Mucosa of stomach (tissue), 1 donor: ENCODE data around the gene RNF222.
"Not testable (repeated sequence)": the region's sequence is repeated elsewhere in the genome, so short reads cannot be mapped to it uniquely, and the experiment has no call there.

ENCODE experiments used
- H3K27me3 ChIP-seq: one replicate; pipeline ENCODE4 v1.7.0; 2013; ENCODE audit warnings: mild to moderate bottlenecking, low read length; ENCODE audit not compliant: control insufficient read depth, insufficient read depth
- H3K36me3 ChIP-seq: one replicate; pipeline ENCODE4 v1.7.0; 2013; ENCODE audit warnings: low read length; ENCODE audit not compliant: control insufficient read depth, insufficient read depth
- H3K4me1 ChIP-seq: one replicate; pipeline ENCODE4 v1.7.0; 2013; ENCODE audit warnings: mild to moderate bottlenecking, low read length; ENCODE audit not compliant: control insufficient read depth, insufficient read depth
- H3K4me3 ChIP-seq: one replicate; pipeline ENCODE4 v1.7.0; 2013; ENCODE audit warnings: low read length
- H3K9ac ChIP-seq: one replicate; pipeline ENCODE4 v1.7.0; 2013; ENCODE audit warnings: mild to moderate bottlenecking, low read length, moderate library complexity
- H3K9me3 ChIP-seq: one replicate; pipeline ENCODE4 v1.7.0; 2013; ENCODE audit warnings: mild to moderate bottlenecking, low read length, moderate library complexity; ENCODE audit not compliant: control insufficient read depth
- donor health status: Pancreatic carcinoma.

RNF222 gene

DNA sequence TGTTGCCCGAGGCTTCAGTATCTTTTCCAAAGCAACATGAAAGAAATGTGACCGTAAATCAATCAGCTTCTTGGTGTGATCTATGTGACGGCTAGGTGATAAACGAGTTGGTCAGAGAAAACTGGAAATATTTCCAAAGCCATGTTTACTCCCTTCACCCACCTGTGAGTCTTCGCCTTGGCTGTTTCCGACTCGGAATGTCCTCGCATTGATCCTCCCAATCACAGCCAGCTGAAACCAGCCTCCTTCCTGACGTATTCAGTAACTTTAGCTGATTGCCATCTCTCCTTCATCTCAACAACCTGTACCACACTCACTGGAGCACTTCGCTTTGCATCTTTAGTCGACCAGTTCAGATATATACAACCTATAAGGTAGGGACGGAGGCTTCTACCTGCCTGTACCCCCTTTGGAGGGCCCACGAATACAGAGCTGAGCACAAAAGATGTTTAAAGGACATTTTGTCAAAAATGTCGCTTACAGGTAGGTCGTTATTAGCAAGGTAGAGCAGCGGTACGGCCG lies 21.8 kb downstream of the RNF222 start:
- peak overlapping the region; percentile 56 for H3K4me3 ChIP-seq
- H3K9ac ChIP-seq, result peak overlapping the region; percentile 64
- no peaks in the 10 kb centered on the region for H3K9me3 ChIP-seq
- peaks cover 18% of the 10 kb centered on the region for H3K4me1 ChIP-seq
- peaks cover 9% of the 10 kb centered on the region for H3K36me3 ChIP-seq
- H3K27me3 ChIP-seq, result no peaks in the 10 kb centered on the region

DNA sequence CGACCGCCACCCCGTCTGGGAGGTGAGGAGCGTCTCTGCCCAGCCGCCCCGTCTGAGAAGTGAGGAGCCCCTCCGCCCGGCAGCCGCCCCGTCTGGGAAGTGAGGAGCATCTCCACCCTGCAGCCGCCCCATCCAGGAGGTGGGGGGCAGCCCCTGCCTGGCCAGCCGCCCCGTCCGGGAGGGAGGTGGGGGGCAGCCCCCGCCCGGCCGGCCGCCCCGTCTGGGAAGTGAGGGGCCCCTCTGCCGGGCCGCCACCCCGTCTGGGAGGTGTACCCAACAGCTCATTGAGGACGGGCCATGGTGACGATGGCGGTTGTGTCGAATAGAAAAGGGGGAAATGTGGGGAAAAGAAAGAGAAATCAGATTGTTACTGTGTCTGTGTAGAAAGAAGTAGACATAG lies 23.8 kb downstream of the RNF222 start:
- peaks cover 14% of the 10 kb centered on the region for H3K4me1 ChIP-seq
- not testable (repeated sequence) for H3K27me3 ChIP-seq, H3K36me3 ChIP-seq, H3K9me3 ChIP-seq, H3K9ac ChIP-seq, H3K4me3 ChIP-seq

DNA sequence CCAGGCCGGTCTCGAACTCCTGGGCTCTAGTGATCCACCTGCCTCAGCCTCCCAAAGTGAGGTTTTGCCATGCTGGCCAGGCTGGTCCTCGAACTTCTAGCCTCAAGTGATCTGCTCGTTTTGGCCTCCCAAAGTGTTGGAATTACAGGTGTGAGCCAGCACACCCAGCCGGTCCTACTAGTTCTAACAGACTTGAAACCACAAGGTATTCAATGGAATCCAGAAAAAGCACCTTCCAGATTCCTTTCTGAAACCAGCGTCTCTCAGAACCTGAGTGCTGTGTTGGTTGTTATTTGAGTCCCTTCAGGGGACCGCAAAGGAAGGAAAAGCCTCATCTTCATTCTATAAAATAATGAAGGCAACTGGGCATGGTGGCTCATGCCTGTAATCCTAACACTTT lies 25.2 kb downstream of the RNF222 start:
- H3K4me3 ChIP-seq, result no peak overlapping the region
- no peaks in the 10 kb centered on the region for H3K9me3 ChIP-seq
- H3K27me3 ChIP-seq, result no peaks in the 10 kb centered on the region
- peaks cover 14% of the 10 kb centered on the region for H3K4me1 ChIP-seq
- H3K36me3 ChIP-seq, result peaks cover 4% of the 10 kb centered on the region
- no peak overlapping the region for H3K9ac ChIP-seq

DNA sequence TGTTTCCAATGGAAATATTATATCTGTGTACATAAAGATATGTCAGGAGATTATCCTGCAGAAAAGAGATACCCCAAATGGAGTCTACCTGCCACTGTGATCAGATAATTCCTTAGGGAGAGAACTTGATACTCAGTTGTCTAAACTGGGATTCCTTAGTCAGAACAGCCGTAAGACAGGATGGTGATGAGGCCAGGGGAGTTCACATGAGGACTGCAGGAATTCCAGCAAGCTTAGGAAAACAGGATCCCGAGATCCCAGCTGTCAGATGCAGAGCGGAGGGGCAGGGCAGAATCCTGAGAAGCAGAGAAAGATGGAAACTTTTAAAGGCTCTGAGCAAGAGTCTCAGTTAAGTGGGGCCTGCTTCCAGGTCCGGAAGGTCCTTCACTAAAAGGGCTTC lies 25.8 kb downstream of the RNF222 start:
- Histone ChIP-seq H3K9me3 (no peaks in the 10 kb centered on the region), H3K4me1 (peaks cover 10% of the 10 kb centered on the region), H3K4me3 (no peak overlapping the region), H3K36me3 (peaks cover under 1% of the 10 kb centered on the region), H3K27me3 (no peaks in the 10 kb centered on the region), H3K9ac (no peak overlapping the region)

DNA sequence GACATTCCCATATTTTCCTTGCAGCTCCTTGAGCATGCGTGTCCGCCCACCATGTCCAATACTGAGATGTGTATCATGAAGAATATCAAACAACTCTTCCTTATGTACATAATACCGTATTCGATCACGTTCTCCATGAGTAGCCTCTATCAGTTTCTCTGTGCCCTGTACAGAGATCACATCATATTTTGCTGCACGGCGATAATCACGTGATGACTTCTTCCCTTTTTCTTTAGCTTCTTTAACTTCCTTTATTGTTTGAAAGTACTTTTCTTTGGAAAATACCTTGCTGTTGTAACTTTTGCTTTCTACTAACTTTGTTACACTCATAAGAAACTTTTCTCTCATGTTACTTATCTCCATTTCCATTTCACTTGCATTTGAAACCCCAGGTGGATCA lies 27.7 kb downstream of the RNF222 start:
- Histone ChIP-seq H3K36me3 (no peaks in the 10 kb centered on the region), H3K27me3 (no peaks in the 10 kb centered on the region), H3K4me3 (no peak overlapping the region), H3K9me3 (no peaks in the 10 kb centered on the region), H3K9ac (no peak overlapping the region), H3K4me1 (no peaks in the 10 kb centered on the region)

DNA sequence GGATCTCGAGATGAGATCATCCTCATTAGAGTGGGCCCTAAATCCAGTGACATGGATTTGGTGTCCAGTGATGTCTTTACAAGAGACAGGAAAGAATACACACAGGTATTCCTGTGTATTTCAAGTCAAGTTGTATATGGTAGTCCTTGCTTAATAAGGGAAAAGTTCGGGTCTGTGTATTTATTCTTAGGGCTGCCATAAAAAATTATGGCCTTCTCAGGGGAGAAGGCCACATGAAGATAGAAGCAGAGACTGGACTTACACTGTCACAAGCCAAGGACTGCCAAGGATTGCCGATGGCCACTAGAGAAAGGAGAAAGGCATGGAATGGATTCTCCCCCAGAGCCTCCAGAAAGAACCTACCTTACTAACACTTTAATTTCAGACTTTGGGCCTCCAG lies 29.4 kb downstream of the RNF222 start:
- no peak overlapping the region for H3K9ac ChIP-seq
- no peaks in the 10 kb centered on the region for H3K27me3 ChIP-seq
- H3K4me1 ChIP-seq, result no peaks in the 10 kb centered on the region
- no peaks in the 10 kb centered on the region for H3K9me3 ChIP-seq
- no peak overlapping the region for H3K4me3 ChIP-seq
- H3K36me3 ChIP-seq, result no peaks in the 10 kb centered on the region

DNA sequence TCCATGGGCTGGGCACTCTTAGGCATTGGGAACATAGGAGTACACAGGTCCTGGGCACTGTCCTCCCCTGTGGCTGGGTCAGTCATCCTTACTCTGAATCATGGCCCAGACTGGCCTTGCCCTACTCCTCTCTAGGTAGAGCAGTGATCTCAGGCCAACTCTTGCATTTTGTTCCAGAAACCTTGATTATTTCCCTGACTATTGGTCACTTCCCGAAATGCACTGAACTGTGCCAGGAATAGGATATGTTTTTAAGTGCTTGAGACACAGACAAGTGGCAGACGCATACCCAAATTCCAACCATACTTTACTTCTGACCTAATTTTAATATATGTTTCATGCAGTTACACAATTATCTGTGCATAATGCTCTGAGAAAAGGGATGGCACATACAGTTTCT lies 31.4 kb downstream of the RNF222 start:
- Histone ChIP-seq H3K27me3 (no peaks in the 10 kb centered on the region), H3K9me3 (no peaks in the 10 kb centered on the region), H3K4me1 (no peaks in the 10 kb centered on the region), H3K4me3 (no peak overlapping the region), H3K36me3 (no peaks in the 10 kb centered on the region), H3K9ac (no peak overlapping the region)

DNA sequence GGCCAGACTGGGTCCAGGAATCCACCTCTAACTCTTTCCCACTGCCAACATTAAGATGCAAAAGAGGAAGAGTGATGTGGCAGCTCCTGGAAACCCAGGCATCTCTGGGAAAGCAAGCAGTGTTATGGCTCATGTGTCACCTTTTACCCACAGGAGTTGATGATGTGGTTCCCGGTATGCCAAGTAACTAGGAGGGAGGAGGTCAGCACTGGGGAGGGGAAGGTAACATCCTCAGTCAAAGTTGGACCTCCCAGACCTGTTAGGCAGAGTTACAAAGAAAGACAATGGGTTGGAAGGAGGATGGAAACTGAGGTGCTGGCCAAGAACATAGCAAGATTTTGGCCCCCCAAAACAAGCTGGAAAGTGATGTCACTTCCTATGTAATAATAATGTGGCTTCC lies 32.5 kb downstream of the RNF222 start:
- H3K27me3 ChIP-seq, result no peaks in the 10 kb centered on the region
- no peak overlapping the region for H3K9ac ChIP-seq
- H3K4me1 ChIP-seq, result no peaks in the 10 kb centered on the region
- H3K36me3 ChIP-seq, result no peaks in the 10 kb centered on the region
- no peaks in the 10 kb centered on the region for H3K9me3 ChIP-seq
- H3K4me3 ChIP-seq, result no peak overlapping the region

DNA sequence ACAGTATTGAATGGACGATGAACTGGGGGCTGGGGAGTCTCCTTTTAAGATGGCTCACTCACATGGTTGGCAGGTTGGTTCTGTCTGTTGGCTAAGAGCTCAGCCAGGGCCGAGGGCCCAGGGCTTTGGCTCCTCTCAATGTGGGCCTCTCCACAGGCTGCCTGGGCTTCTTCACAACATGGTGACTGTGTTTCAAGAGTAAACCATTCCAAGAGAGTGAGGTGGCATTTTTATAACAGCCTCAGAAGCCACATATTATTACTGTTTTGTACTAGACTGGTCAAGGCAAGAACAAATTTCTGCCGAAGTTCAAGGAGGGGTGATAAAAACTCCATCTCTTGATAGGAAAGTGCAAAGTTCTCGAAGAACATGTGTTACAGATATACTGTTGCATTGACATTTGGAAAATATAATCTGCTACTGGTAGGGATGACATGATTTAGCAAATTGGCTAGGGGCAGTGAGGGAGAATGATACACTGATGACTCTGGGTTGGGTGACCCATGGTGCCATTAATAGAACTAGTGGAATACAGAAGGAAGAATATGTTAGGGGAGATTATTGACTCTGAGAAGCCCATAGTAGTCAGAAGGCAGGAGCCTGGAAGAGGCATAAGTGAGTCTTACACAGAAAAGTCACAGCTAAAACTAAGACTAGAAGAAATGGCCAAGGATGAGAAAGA lies 34.8 kb downstream of the RNF222 start:
- Histone ChIP-seq H3K9me3 (no peaks in the 10 kb centered on the region), H3K4me1 (no peaks in the 10 kb centered on the region), H3K4me3 (no peak overlapping the region), H3K9ac (no peak overlapping the region), H3K27me3 (no peaks in the 10 kb centered on the region), H3K36me3 (no peaks in the 10 kb centered on the region)

DNA sequence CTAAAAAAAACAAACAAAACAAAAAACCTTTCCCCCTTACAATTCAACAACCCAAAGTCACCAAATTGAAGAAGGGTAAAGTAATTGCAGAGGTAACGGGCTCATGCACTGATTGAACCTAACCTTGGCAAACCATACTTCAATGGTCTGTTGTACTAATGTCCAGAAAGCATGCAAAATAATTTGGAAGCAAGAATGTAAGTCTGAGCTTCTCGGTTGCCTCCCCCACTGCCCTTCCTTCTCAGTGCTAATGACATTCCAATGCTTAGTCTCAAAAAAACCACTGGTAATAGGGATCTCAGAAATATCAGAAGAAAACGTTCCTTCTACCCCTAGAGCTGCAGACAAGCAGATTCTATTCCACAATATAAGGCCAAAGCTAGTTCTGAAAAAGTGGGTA lies 36.9 kb downstream of the RNF222 start:
- H3K4me1 ChIP-seq, result no peaks in the 10 kb centered on the region

DNA sequence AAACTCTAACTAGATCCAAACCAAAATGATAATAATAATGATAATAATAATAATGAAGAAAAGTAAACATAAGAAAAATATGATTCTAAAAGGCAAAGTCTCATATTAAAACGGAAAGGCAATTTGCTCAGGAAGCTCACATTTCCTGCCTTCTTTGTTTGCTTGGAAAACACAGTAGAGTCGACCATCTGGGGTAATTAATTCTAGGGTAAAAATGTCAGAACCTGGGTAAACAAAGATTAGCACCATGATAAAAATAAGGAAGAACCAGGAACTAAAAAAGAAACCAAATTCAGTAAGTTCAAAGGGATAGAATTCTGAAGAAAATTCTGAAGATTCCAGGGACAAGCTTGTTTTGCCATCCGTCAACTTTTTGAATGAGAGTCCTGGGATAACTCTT lies 37.4 kb downstream of the RNF222 start:
- no peaks in the 10 kb centered on the region for H3K36me3 ChIP-seq
- H3K4me3 ChIP-seq, result no peak overlapping the region
- no peaks in the 10 kb centered on the region for H3K27me3 ChIP-seq
- no peak overlapping the region for H3K9ac ChIP-seq
- no peaks in the 10 kb centered on the region for H3K4me1 ChIP-seq
- H3K9me3 ChIP-seq, result no peaks in the 10 kb centered on the region

More for the DNA sequence above, 36.9 kb downstream of the RNF222 start:
- H3K9me3 ChIP-seq, result no peaks in the 10 kb centered on the region
- no peak overlapping the region for H3K4me3 ChIP-seq
- H3K9ac ChIP-seq, result no peak overlapping the region
- no peaks in the 10 kb centered on the region for H3K27me3 ChIP-seq
- no peaks in the 10 kb centered on the region for H3K36me3 ChIP-seq

DNA sequence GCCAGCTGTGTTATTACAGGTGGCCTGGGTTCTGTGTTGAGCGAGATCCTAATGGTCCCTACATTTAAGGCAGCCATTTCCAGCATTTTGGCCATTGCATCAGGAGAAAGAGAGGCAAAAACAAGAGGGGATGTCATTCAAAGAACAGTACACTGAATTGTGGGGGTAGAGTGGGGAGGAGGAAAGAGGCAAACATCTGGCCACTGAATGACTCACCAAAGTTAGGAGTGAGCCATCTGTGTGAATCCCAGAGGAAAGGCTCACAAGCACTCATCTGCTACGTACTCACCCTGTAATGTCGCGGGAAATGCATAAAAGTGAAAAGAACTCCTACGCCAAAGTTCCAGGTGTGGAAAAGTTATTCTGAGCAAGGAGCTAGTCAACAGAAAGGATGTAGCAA lies 37.9 kb downstream of the RNF222 start:
- Histone ChIP-seq H3K9me3 (no peaks in the 10 kb centered on the region), H3K4me1 (no peaks in the 10 kb centered on the region), H3K36me3 (no peaks in the 10 kb centered on the region), H3K4me3 (no peak overlapping the region), H3K9ac (no peak overlapping the region), H3K27me3 (no peaks in the 10 kb centered on the region)

DNA sequence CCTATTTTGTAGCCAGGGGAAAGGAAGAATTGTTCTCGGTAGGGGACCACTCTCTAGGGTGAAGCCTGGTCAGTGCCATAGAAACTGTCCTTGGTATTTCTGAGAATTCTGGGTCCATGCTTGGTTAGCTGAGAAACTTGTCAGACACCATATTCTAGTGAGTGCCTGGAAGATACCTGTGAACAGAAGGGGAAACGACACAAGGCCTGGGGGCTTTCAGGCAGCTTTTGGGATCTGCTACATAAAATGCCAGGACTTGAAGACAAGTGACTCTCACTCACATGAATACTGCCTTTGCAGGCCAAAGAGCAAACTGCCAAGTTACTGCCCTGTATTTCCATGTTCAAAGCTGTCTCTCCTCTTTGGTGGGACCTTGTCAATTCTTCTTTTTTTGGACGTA lies 39.7 kb downstream of the RNF222 start:
- H3K9me3 ChIP-seq, result no peaks in the 10 kb centered on the region

More for the DNA sequence above, 39.7 kb downstream of the RNF222 start:
- Histone ChIP-seq H3K36me3 (no peaks in the 10 kb centered on the region), H3K4me1 (no peaks in the 10 kb centered on the region), H3K9ac (no peak overlapping the region), H3K27me3 (no peaks in the 10 kb centered on the region), H3K4me3 (no peak overlapping the region)
